Uterus (tissue), 4 donors: ENCODE results near the gene NMNAT2. TPM values are rescaled to one million over a fixed set of nuclear protein-coding genes. Genes with fewer than 3 reads are reported as not detected.

Source experiments
- DNase-seq, 2 donors: peaks; one replicate each; pipeline ENCODE4 v3.0.0-alpha.2; 2019 to 2020
- H3K27ac ChIP-seq, 2 donors: fragments of 200-600 bp; sonication (generic); 1 replicate in 1 of 2; 2 replicates in 1 of 2; pipeline ENCODE4 v1.5.1; 2016 to 2018
- H3K27me3 ChIP-seq, 2 donors: fragments of 200-600 bp; sonication (generic); one replicate each; pipeline ENCODE4 v1.5.1; 2018 to 2019; ENCODE audit warnings: control low read depth in 1 of 2
- H3K36me3 ChIP-seq, 2 donors: fragments of 200-600 bp; sonication (generic); one replicate each; pipeline ENCODE4 v1.5.1; 2019; ENCODE audit warnings: control low read depth in 1 of 2
- H3K4me1 ChIP-seq, 2 donors: fragments of 200-600 bp; sonication (generic); one replicate each; pipeline ENCODE4 v1.5.1; 2018 to 2019; ENCODE audit warnings: control low read depth in 1 of 2
- H3K4me3 ChIP-seq, 2 donors: fragments of 200-600 bp; sonication (generic); 1 replicate in 1 of 2; 2 replicates in 1 of 2; pipeline ENCODE4 v1.5.1; 2018 to 2019; ENCODE audit warnings: mild to moderate bottlenecking in 1 of 2
- H3K9me3 ChIP-seq, 2 donors: fragments of 200-600 bp; sonication (generic); one replicate each; pipeline ENCODE4 v1.5.1; 2019; ENCODE audit warnings: control low read depth in 1 of 2
- CTCF ChIP-seq, 4 experiments: fragments of 200-600 bp in 2 of 4; fragments of 450-650 bp in 2 of 4; sonication (generic) in 2 of 4; IDR thresholded peaks; one replicate each; pipeline ENCODE4 v1.5.1; 2016 to 2019; ENCODE audit warnings: antibody characterized with exemption in 4 of 4, mild to moderate bottlenecking in 2 of 4, moderate library complexity in 1 of 4
- POLR2A ChIP-seq, 2 donors: fragments of 450-650 bp; IDR thresholded peaks; one replicate each; pipeline ENCODE4 v1.6.1; 2016; ENCODE audit warnings: antibody characterized with exemption in 2 of 2, mild to moderate bottlenecking in 1 of 2, moderate library complexity in 1 of 2
- intact Hi-C: fragments of 100-400 bp; cut with DNase I; formaldehyde crosslinking; loops from one replicate; pipeline ENCODE4 v1.15.1; 2023; ENCODE audit warnings: low total_unique reads
- total RNA-seq, 4 donors: library from RNA; depleted of rRNA in 3 of 4; stranded (reverse); fragments of >200 nt in 3 of 4; gene quantifications; one replicate each; pipeline versions ENCODE4 v1.1.0 to v1.2.4, GENCODE V29; 2014 to 2023
- donor health status: DM: yes; HTN: yes; CAD: no.

NMNAT2 gene
- total RNA-seq, 4 donors from 2014 or later: 0.85 to 2.8 (median 1.5) TPM; not detected in 1

GRCh38 chr1:183279835-183280234 is 138.3 kb downstream of the NMNAT2 start:
- H3K4me1 ChIP-seq: peaks cover 0 to 3% of the 10 kb centered on the region in 2 donors
- intact Hi-C loops: loop anchor here (5.0 kb wide), 1 partner anchor 37 kb away; no protein-coding TSS in a partner anchor
- H3K27me3 ChIP-seq: no peaks in the 10 kb centered on the region
- TF ChIP-seq CTCF (IDR thresholded peaks at IDR 0.05): no peak
- no peak for DNase-seq
- H3K4me3 ChIP-seq: no peak overlapping the region
- no peaks in the 10 kb centered on the region for H3K36me3 ChIP-seq
- peak overlapping the region in 1 of 2 donors; percentile 3 for H3K27ac ChIP-seq
- H3K9me3 ChIP-seq: no peaks in the 10 kb centered on the region

- DNase-seq: no peak
- H3K9me3 ChIP-seq: no peaks in the 10 kb centered on the region
- TF ChIP-seq POLR2A (IDR thresholded peaks at IDR 0.05) (no peak), CTCF (IDR thresholded peaks at IDR 0.05) (no peak)
- peak overlapping the region; percentile 3 to 17 for H3K27ac ChIP-seq
- H3K36me3 ChIP-seq: no peaks in the 10 kb centered on the region
- peaks cover 0 to 3% of the 10 kb centered on the region in 2 donors for H3K4me1 ChIP-seq
- no peaks in the 10 kb centered on the region for H3K27me3 ChIP-seq
- intact Hi-C loops: no loop called here
- no peak overlapping the region for H3K4me3 ChIP-seq
Observed at GRCh38 chr1:183278739-183279591, 139.2 kb downstream of the NMNAT2 start.

GRCh38 chr1:183277821-183278738 is 140.1 kb downstream of the NMNAT2 start:
- Histone ChIP-seq H3K36me3 (no peaks in the 10 kb centered on the region), H3K4me1 (peaks cover 0 to 3% of the 10 kb centered on the region in 2 donors), H3K4me3 (no peak overlapping the region), H3K9me3 (no peaks in the 10 kb centered on the region), H3K27ac (no peak overlapping the region), H3K27me3 (no peaks in the 10 kb centered on the region)
- intact Hi-C loops: no loop called here
- TF ChIP-seq POLR2A (IDR thresholded peaks at IDR 0.05) (no peak), CTCF (IDR thresholded peaks at IDR 0.05) (no peak)
- no peak for DNase-seq

- peaks cover 0 to 3% of the 10 kb centered on the region in 2 donors for H3K4me1 ChIP-seq
- H3K36me3 ChIP-seq: no peaks in the 10 kb centered on the region
- H3K27ac ChIP-seq: no peak overlapping the region
- no peaks in the 10 kb centered on the region for H3K27me3 ChIP-seq
- no peak for TF ChIP-seq POLR2A (IDR thresholded peaks at IDR 0.05)
- no peak for TF ChIP-seq CTCF (IDR thresholded peaks at IDR 0.05)
- H3K9me3 ChIP-seq: no peaks in the 10 kb centered on the region
- intact Hi-C loops: no loop called here
- no peak overlapping the region for H3K4me3 ChIP-seq
- DNase-seq: no peak
Observed at GRCh38 chr1:183276386-183277080, 141.6 kb downstream of the NMNAT2 start.
